Choroid plexus epithelial cell (primary cell): Measurements from ENCODE around the gene SLC37A2.

Experiments used
- DNase-seq: peaks from one replicate; pipeline ENCODE4 v3.0.0-alpha.2; 2010; ENCODE audit warnings: low read depth
- H3K4me3 ChIP-seq: 2 replicates; pipeline ENCODE4 v1.5.1; 2011; ENCODE audit warnings: low read depth, mild to moderate bottlenecking, control low read depth, low read length, moderate library complexity
- TF ChIP-seq, protein P1 (sequence below): conservative IDR thresholded peaks from 2 replicates; pipeline ENCODE4 v1.5.1; 2011; ENCODE audit warnings: low read depth, mild to moderate bottlenecking, control low read depth, inconsistent platforms, low read length, moderate library complexity

Gene SLC37A2

DNA sequence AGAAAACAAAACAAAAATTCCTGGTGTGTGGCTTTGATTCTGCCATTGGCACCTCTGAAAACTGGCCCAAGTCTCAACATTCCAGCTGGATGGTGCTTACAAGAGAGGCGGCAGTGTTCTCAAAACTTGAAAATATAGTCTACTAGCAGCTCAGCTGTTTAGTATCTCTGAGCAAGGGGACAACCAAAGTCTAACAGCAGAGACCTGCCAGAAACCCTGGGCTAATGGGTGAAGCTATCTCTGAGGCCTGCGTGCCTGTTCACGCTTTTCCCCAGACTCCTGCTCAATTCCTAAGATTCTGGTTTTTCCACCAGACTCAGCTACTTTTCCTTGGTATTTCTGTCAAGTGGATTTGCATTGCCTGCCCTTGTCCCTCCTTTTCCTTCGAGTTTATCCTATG is 30.4 kb downstream of the SLC37A2 start:
- DNase-seq: no peak
- H3K4me3 ChIP-seq: no peak overlapping the region
- TF ChIP-seq, protein P1, sequence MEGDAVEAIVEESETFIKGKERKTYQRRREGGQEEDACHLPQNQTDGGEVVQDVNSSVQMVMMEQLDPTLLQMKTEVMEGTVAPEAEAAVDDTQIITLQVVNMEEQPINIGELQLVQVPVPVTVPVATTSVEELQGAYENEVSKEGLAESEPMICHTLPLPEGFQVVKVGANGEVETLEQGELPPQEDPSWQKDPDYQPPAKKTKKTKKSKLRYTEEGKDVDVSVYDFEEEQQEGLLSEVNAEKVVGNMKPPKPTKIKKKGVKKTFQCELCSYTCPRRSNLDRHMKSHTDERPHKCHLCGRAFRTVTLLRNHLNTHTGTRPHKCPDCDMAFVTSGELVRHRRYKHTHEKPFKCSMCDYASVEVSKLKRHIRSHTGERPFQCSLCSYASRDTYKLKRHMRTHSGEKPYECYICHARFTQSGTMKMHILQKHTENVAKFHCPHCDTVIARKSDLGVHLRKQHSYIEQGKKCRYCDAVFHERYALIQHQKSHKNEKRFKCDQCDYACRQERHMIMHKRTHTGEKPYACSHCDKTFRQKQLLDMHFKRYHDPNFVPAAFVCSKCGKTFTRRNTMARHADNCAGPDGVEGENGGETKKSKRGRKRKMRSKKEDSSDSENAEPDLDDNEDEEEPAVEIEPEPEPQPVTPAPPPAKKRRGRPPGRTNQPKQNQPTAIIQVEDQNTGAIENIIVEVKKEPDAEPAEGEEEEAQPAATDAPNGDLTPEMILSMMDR: no peak

DNA sequence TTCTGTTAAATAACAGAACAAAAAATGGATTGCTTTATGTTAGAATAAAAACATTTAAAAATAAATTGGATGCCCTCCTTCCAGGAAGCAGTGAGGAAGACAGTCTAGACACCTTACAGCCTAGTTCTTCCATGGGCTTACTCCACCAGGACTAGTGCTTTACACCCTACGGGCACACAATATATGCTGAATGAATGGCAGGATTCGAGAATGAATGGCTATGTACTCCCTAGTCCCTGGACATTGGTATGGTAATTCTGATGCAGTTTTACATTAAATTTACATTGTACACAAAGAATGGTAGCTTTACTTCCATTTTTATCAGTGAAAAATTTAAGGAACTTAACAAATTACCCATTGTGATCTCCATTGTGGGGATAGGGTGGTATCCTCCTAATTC is 31.6 kb downstream of the SLC37A2 start:
- TF ChIP-seq, protein P1: no peak

DNA sequence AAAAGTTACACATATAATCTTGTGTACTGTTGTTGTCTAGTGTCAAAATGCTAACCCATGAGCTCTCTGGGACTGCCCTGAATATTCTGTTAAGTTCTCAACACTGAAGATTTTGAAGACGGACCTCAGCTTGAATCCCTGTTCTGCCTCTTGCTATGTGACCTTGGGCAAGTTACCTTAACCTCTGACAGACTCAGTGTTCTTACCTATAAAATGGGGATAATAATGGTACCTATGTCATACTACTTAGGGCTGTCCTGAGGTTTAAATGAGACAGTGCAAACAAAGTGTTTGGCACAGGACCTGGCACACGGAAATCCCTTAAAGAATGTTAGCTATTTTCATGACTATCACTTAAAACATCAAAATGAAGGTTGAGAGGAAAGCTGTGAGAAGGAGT is 37.0 kb downstream of the SLC37A2 start:
- H3K4me3 ChIP-seq: no peak overlapping the region
- TF ChIP-seq, protein P1: no peak
- no peak for DNase-seq

More for the DNA sequence above, 31.6 kb downstream of the SLC37A2 start:
- no peak overlapping the region for H3K4me3 ChIP-seq
- no peak for DNase-seq

DNA sequence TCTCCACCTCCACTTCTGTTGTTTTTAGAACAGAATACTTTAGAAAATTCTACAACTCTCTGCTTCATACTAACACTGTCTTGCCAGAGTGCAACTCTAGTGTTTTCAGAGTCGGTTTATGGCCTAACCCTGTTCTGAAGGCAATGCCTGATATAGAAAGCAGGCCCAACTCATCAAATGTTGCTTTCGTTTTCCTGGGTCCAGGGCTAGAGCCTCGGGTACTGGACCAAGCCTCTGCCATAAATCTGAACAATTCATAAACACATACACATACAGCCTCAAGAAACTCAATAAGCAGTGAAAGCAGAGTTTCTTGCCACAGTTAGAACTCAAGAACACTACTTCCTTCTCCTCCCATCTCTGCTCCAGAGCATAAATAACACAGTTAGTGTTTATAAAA is 38.5 kb downstream of the SLC37A2 start:
- TF ChIP-seq, protein P1: no peak
- H3K4me3 ChIP-seq: no peak overlapping the region
- DNase-seq: no peak

DNA sequence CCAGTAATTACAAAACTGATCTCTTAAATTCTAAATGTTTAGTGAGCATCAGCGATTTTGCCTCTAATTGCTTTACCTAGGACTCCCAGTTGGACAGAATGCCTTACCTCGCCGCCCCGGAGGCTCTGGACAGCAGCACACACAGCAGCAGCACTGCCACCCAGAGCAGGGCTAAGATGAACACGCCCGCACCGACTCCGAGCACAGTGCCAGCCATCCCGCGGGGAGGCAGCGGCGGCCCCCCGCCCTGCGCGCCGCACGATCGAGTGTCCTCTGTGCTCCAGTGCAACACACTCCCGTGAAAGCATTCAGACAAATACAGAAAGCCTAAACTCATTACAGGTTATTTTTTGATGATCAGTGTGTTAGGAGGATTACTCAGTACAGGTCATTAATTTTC is 38.9 kb downstream of the SLC37A2 start:
- no peak for DNase-seq
- TF ChIP-seq, protein P1: no peak
- H3K4me3 ChIP-seq: no peak overlapping the region

DNA sequence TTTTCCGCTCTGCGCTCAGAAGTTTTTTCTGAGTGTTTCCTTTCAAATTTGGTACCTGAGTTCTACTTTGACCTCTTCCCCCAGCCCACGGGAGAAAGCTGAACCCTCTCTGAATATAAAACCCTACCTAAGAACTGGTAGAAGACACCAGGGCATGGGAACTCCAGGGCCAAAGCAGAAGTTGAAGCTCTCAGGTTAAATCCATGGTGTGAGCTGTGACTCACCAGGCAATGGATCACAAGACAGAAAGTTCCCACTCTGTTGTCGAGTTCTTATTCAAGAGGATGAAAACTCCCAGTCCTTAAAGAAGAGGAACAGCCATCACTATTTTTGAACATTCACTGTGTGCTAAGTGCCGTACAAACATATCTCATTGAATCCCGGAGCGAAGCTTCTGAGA is 39.4 kb downstream of the SLC37A2 start:
- DNase-seq: peak; percentile 70
- TF ChIP-seq, protein P1: no peak

DNA sequence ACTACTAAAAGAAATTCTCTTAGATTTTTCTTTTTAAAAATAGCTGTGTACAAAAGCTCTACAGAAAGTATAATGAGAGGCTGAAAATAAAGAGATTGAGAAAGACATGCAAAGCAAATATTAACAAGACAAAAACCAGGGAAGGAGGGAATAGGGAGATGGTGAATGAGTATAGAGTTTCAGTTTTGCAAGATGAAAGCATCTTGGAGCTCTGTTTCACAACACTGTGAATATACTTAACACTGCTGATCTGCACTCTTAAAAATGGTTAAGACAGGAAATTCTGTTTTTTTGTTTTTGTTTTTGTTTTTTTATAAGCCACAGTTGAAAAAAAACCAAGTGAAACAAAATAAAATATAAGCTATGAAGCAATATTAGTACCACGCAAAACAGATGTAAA is 42.8 kb downstream of the SLC37A2 start:
- TF ChIP-seq, protein P1: no peak
- peak; percentile 61 for DNase-seq
- H3K4me3 ChIP-seq: no peak overlapping the region

More for the DNA sequence above, 39.4 kb downstream of the SLC37A2 start:
- H3K4me3 ChIP-seq: no peak overlapping the region
